ENCODE results near the gene CIAO3.

DNA sequence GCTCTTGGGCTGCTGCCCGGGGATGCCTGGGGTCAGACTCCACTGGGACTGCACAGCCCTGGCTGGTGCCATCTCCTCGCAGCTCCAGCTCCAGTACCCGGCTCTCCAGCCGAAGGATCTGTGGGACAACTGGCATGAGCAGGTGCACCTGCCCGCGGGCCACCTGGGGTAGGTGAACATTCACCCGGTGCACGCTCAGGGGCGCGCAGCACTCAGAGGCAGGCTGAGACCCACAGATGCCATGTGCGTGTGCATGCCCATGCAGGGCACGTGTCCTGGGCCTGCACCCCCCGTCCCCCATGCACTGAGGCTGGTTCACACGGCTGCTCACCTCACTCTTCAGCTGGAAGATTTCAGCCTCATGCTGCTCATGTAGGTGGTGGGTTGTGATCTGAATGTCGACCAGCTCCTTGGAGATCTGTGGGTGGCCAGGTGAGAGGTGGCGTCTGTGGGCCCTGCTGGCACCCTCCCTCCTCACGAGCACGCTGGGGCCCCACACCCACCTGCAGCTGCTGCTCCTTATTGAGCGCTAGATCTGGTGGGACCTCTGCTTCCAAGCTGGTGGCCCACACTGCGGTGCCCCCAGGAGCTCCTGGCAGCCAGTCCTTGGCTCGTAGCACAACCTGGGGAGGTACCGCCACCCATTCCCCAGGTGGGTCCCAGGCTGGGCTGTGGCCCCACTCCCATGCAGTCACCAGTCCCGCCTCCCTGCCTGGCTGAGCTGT is 15.2 kb downstream of the CIAO3 start:
- TF ChIP-seq, protein P1, sequence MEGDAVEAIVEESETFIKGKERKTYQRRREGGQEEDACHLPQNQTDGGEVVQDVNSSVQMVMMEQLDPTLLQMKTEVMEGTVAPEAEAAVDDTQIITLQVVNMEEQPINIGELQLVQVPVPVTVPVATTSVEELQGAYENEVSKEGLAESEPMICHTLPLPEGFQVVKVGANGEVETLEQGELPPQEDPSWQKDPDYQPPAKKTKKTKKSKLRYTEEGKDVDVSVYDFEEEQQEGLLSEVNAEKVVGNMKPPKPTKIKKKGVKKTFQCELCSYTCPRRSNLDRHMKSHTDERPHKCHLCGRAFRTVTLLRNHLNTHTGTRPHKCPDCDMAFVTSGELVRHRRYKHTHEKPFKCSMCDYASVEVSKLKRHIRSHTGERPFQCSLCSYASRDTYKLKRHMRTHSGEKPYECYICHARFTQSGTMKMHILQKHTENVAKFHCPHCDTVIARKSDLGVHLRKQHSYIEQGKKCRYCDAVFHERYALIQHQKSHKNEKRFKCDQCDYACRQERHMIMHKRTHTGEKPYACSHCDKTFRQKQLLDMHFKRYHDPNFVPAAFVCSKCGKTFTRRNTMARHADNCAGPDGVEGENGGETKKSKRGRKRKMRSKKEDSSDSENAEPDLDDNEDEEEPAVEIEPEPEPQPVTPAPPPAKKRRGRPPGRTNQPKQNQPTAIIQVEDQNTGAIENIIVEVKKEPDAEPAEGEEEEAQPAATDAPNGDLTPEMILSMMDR (IDR thresholded peaks at IDR 0.05) = no peak
- no peak for TF ChIP-seq EZH2 (IDR thresholded peaks at IDR 0.05; ENCODE audit: borderline replicate concordance, insufficient read depth, low read depth, low read length, poor library complexity, severe bottlenecking)
